Upper lobe of left lung (tissue), 6 donors: ENCODE results near the gene SLC25A5. TPM values are rescaled to one million over a fixed set of nuclear protein-coding genes. Genes with fewer than 3 reads are reported as not detected.

ENCODE experiments used
- ATAC-seq, 2 donors: fragments of 200-7000 bp; cut with Tn5 transposase; one replicate each; pipeline ENCODE4 v1.9.1; 2022; ENCODE audit warnings: mild to moderate bottlenecking in 2 of 2, moderate library complexity in 2 of 2; ENCODE audit not compliant: low FRiP score in 2 of 2
- DNase-seq, 2 donors: peaks; one replicate each; pipeline ENCODE4 v3.0.0-alpha.2; 2019 to 2020
- H3K27ac ChIP-seq, 4 donors: fragments of 200-600 bp; sonication (generic); one replicate each; pipeline ENCODE4 v1.5.1; 2016 to 2019
- H3K27me3 ChIP-seq, 4 donors: fragments of 200-600 bp; sonication (generic); one replicate each; pipeline ENCODE4 v1.5.1; 2017 to 2019
- H3K36me3 ChIP-seq, 4 donors: fragments of 200-600 bp; sonication (generic); one replicate each; pipeline ENCODE4 v1.5.1; 2016 to 2019
- H3K4me1 ChIP-seq, 4 donors: fragments of 200-600 bp; sonication (generic); one replicate each; pipeline ENCODE4 v1.5.1; 2018 to 2019
- H3K4me3 ChIP-seq, 4 donors: fragments of 200-600 bp; sonication (generic); one replicate each; pipeline ENCODE4 v1.5.1; 2017 to 2019; ENCODE audit warnings: mild to moderate bottlenecking in 2 of 4, moderate library complexity in 1 of 4
- H3K9me3 ChIP-seq, 4 donors: fragments of 200-600 bp; sonication (generic); one replicate each; pipeline ENCODE4 v1.5.1; 2018 to 2019
- CTCF ChIP-seq, 6 experiments: fragments of 450-650 bp in 4 of 6; fragments of 200-600 bp in 2 of 6; sonication (generic) in 2 of 6; IDR thresholded peaks; one replicate each; pipeline ENCODE4 v1.5.1; 2016 to 2019; ENCODE audit warnings: antibody characterized with exemption in 6 of 6
- EP300 ChIP-seq, 4 donors: sonication (generic); formaldehyde crosslinking; IDR thresholded peaks; one replicate each; pipeline ENCODE4 v1.5.1; 2017; ENCODE audit warnings: antibody characterized with exemption in 4 of 4, control low read depth in 2 of 4
- POLR2A ChIP-seq, 4 donors: fragments of 450-650 bp; IDR thresholded peaks; one replicate each; pipeline ENCODE4 v1.5.1; 2016 to 2017; ENCODE audit warnings: antibody characterized with exemption in 4 of 4, mild to moderate bottlenecking in 2 of 4
- POLR2AphosphoS5 ChIP-seq, 2 donors: sonication (generic); formaldehyde crosslinking; IDR thresholded peaks; one replicate each; pipeline ENCODE4 v1.5.1; 2017; ENCODE audit warnings: antibody characterized with exemption in 2 of 2
- WGBS, 2 donors: methylation state at CpG; one replicate each; pipeline ENCODE4 v1.1.5; 2017 to 2018; 5-methylcytosine and 5-hydroxymethylcytosine counted together
- total RNA-seq, 6 donors: library from RNA; depleted of rRNA in 4 of 6; stranded (reverse); fragments of >200 nt in 4 of 6; gene quantifications; one replicate each; pipeline versions ENCODE4 v1.1.0 to v1.2.1, GENCODE V29; 2016 to 2021
- donor health status: DM: no; HTN: no; CAD: no; lungs with moderate emphysema.
- donor health status: DM: no; HTN: yes; CAD: no; lungs with severe emphysema.

Gene SLC25A5
- 100 to 1,000 TPM; 180 to 494 (median 325) TPM for total RNA-seq

- Histone ChIP-seq H3K9me3 (no peaks in the 10 kb centered on the region), H3K36me3 (peaks cover 0 to 17% (median 3%) of the 10 kb centered on the region in 4 donors), H3K4me3 (peak within 1 kb of the TSS; percentile 68 to 87 (median 78)), H3K27me3 (no peaks in the 10 kb centered on the region), H3K4me1 (peaks cover 0 to 10% (median 2%) of the 10 kb centered on the region in 4 donors), H3K27ac (peak within 1 kb of the TSS; percentile 94 to 98 (median 96))
- ATAC-seq (peak; percentile 95 to 98), DNase-seq (peak; percentile 92 to 96)
- 11 to 54% methylated on average over 7 to 42 of the region's 46 CpGs for WGBS, 2 donors
- TF ChIP-seq POLR2AphosphoS5 (IDR thresholded peaks at IDR 0.05) (peak; percentile 93 to 94), POLR2A (IDR thresholded peaks at IDR 0.05) (peak; percentile 65 to 93 (median 88)), EP300 (IDR thresholded peaks at IDR 0.05) (no peak)
Measured at GRCh38 chrX:119467842-119468550, at the start of gene SLC25A5. Gene SLC25A5, plus strand, starts transcription at chrX:119468444. Its CDS starts 72 bp downstream, at chrX:119468516.

GRCh38 chrX:119419146-119419545 lies 49.1 kb upstream of the SLC25A5 start:
- Histone ChIP-seq H3K4me3 (no peak overlapping the region), H3K27me3 (no peaks in the 10 kb centered on the region), H3K27ac (no peak overlapping the region), H3K9me3 (no peaks in the 10 kb centered on the region), H3K36me3 (no peaks in the 10 kb centered on the region), H3K4me1 (no peaks in the 10 kb centered on the region)
- DNase-seq (no peak), ATAC-seq (no peak)
- TF ChIP-seq POLR2A (IDR thresholded peaks at IDR 0.05) (no peak), EP300 (IDR thresholded peaks at IDR 0.05) (no peak), CTCF (IDR thresholded peaks at IDR 0.05) (no peak), POLR2AphosphoS5 (IDR thresholded peaks at IDR 0.05) (no peak)
- WGBS, 2 donors = 85% methylated on average over 4 of the region's 4 CpGs

- no peak for ATAC-seq
- 73 to 92% methylated on average over 2 of the region's 2 CpGs for WGBS, 2 donors
Measured at GRCh38 chrX:119419898-119420297, 48.3 kb upstream of the SLC25A5 start.

GRCh38 chrX:119421016-119421705 lies 47.1 kb upstream of the SLC25A5 start:
- Histone ChIP-seq H3K4me3 (no peak overlapping the region), H3K9me3 (no peaks in the 10 kb centered on the region), H3K27ac (no peak overlapping the region), H3K36me3 (no peaks in the 10 kb centered on the region), H3K27me3 (no peaks in the 10 kb centered on the region), H3K4me1 (no peaks in the 10 kb centered on the region)
- ATAC-seq (no peak), DNase-seq (no peak)
- TF ChIP-seq CTCF (IDR thresholded peaks at IDR 0.05) (no peak), POLR2AphosphoS5 (IDR thresholded peaks at IDR 0.05) (no peak)
- 86 to 100% methylated on average over 6 to 7 of the region's 7 CpGs for WGBS, 2 donors

More at GRCh38 chrX:119419898-119420297, 48.3 kb upstream of the SLC25A5 start:
- Histone ChIP-seq H3K4me3 (no peak overlapping the region), H3K27me3 (no peaks in the 10 kb centered on the region), H3K4me1 (no peaks in the 10 kb centered on the region), H3K36me3 (no peaks in the 10 kb centered on the region), H3K9me3 (no peaks in the 10 kb centered on the region), H3K27ac (no peak overlapping the region)
- TF ChIP-seq POLR2AphosphoS5 (IDR thresholded peaks at IDR 0.05) (no peak), EP300 (IDR thresholded peaks at IDR 0.05) (no peak), CTCF (IDR thresholded peaks at IDR 0.05) (no peak), POLR2A (IDR thresholded peaks at IDR 0.05) (no peak)
- no peak for DNase-seq

- no peaks in the 10 kb centered on the region for H3K9me3 ChIP-seq
- no peak for DNase-seq
- H3K36me3 ChIP-seq = no peaks in the 10 kb centered on the region
- no peak for ATAC-seq
- H3K4me1 ChIP-seq = no peaks in the 10 kb centered on the region
- WGBS, 2 donors = 91 to 92% methylated on average over 14 of the region's 14 CpGs
- no peak overlapping the region for H3K27ac ChIP-seq
- H3K4me3 ChIP-seq = no peak overlapping the region
- TF ChIP-seq EP300 (IDR thresholded peaks at IDR 0.05) (no peak), POLR2A (IDR thresholded peaks at IDR 0.05) (no peak), POLR2AphosphoS5 (IDR thresholded peaks at IDR 0.05) (no peak), CTCF (IDR thresholded peaks at IDR 0.05) (no peak)
- no peaks in the 10 kb centered on the region for H3K27me3 ChIP-seq
Measured at GRCh38 chrX:119423631-119424030, 44.6 kb upstream of the SLC25A5 start.
